Upper lobe of left lung (tissue), 4 donors: ENCODE results near the gene FAM171A1.

ENCODE experiments used
- POLR2A ChIP-seq, 4 donors: fragments of 450-650 bp; IDR thresholded peaks; one replicate each; pipeline ENCODE4 v1.5.1; 2016 to 2017; ENCODE audit warnings: antibody characterized with exemption in 4 of 4, mild to moderate bottlenecking in 2 of 4
- POLR2AphosphoS5 ChIP-seq, 2 donors: sonication (generic); formaldehyde crosslinking; IDR thresholded peaks; one replicate each; pipeline ENCODE4 v1.5.1; 2017; ENCODE audit warnings: antibody characterized with exemption in 2 of 2
- TF ChIP-seq, protein P1 (sequence below), 6 experiments: fragments of 450-650 bp in 4 of 6; fragments of 200-600 bp in 2 of 6; sonication (generic) in 2 of 6; IDR thresholded peaks; one replicate each; pipeline ENCODE4 v1.5.1; 2016 to 2019; ENCODE audit warnings: antibody characterized with exemption in 6 of 6

DNA sequence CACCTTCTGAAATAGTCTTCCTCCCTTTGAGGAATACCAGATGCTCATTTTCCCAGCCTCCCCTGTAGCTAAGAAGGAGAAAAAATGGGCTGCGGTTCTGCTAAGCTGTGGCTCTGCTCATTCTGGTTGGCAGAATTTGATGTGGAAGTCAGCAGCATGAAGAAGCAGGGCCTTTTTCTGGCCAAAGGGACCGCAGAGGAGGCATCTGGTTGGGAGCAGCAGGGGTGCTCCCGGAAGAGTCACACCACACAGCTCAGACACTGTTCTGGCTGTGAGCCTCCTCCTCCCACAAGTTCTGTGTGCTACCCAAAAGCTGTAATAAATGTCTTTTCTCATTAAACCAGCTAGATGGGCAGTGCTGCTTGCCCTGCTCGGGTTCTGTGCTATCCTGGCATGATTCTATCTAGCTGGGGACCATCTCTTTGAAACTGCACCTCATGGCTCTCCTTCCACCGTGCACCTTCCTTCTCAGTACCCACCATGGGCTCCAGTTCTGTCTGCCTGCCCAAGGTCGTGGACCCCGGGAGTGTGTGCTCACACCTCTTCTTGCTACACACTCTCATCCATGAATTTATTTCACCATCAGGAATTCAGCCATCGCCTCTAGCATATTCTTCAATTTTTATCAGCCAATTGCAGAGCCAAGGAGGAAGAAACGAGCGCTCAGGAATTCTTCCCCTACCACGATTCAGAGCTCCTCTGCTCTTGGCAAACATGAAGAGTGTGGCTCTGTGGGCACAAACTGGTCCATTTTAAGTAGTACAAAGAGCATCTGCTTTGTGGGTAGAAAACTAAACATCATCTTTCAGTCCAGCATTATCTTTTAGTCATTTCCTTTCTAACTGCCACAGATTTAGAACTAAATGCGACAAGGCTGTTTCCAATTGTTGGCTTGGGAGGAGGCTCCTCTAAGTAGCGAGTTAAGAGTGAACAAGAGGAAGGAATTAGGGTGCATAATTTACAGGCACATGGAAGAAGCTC lies 76.9 kb downstream of the FAM171A1 start:
- TF ChIP-seq, protein P1, sequence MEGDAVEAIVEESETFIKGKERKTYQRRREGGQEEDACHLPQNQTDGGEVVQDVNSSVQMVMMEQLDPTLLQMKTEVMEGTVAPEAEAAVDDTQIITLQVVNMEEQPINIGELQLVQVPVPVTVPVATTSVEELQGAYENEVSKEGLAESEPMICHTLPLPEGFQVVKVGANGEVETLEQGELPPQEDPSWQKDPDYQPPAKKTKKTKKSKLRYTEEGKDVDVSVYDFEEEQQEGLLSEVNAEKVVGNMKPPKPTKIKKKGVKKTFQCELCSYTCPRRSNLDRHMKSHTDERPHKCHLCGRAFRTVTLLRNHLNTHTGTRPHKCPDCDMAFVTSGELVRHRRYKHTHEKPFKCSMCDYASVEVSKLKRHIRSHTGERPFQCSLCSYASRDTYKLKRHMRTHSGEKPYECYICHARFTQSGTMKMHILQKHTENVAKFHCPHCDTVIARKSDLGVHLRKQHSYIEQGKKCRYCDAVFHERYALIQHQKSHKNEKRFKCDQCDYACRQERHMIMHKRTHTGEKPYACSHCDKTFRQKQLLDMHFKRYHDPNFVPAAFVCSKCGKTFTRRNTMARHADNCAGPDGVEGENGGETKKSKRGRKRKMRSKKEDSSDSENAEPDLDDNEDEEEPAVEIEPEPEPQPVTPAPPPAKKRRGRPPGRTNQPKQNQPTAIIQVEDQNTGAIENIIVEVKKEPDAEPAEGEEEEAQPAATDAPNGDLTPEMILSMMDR (IDR thresholded peaks at IDR 0.05), result no peak
- TF ChIP-seq POLR2AphosphoS5 (IDR thresholded peaks at IDR 0.05) (no peak), POLR2A (IDR thresholded peaks at IDR 0.05) (no peak)
